Hepatocyte (in vitro differentiated cells): ENCODE measurements around the gene EIF2D. TPM values are rescaled to one million over a fixed set of nuclear protein-coding genes. Genes with fewer than 3 reads are reported as not detected.
"Not testable (repeated sequence)": the region's sequence is repeated elsewhere in the genome, so short reads cannot be mapped to it uniquely, and the experiment has no call there.

ENCODE experiments used
- DNase-seq: peaks from one replicate; pipeline ENCODE4 v3.0.0-alpha.2; 2016; ENCODE audit warnings: low spot score
- H2AFZ ChIP-seq: fragments of 200-600 bp; sonication (generic); 2 replicates; pipeline ENCODE4 v1.6.0; 2016; ENCODE audit warnings: antibody characterized with exemption, mild to moderate bottlenecking
- H3K27ac ChIP-seq: fragments of 200-600 bp; sonication (generic); 2 replicates; pipeline ENCODE4 v1.5.1; 2016; ENCODE audit warnings: mild to moderate bottlenecking
- H3K27me3 ChIP-seq: fragments of 200-600 bp; sonication (generic); 2 replicates; pipeline ENCODE4 v1.6.1; 2016
- H3K36me3 ChIP-seq: fragments of 200-600 bp; sonication (generic); replicated peaks from 2 replicates; pipeline ENCODE4 v1.5.1; 2016; ENCODE audit warnings: low read depth; ENCODE audit not compliant: insufficient read depth
- H3K4me1 ChIP-seq: fragments of 200-600 bp; sonication (generic); 2 replicates; pipeline ENCODE4 v1.5.1; 2016; ENCODE audit warnings: mild to moderate bottlenecking, moderate library complexity; ENCODE audit not compliant: insufficient read depth
- H3K4me2 ChIP-seq: fragments of 200-600 bp; sonication (generic); 2 replicates; pipeline ENCODE4 v1.6.0; 2016
- H3K4me3 ChIP-seq: fragments of 200-600 bp; sonication (generic); 2 replicates; pipeline ENCODE4 v1.5.1; 2016; ENCODE audit warnings: mild to moderate bottlenecking
- H3K79me2 ChIP-seq: fragments of 200-600 bp; sonication (generic); 2 replicates; pipeline ENCODE4 v1.6.0; 2017; ENCODE audit warnings: mild to moderate bottlenecking
- H3K9me2 ChIP-seq: fragments of 200-600 bp; sonication (generic); replicated peaks from 2 replicates; pipeline ENCODE4 v1.6.0; 2017; ENCODE audit warnings: mild to moderate bottlenecking; ENCODE audit not compliant: insufficient read depth
- H3K9me3 ChIP-seq: fragments of 200-600 bp; sonication (generic); 2 replicates; pipeline ENCODE4 v1.5.1; 2016; ENCODE audit warnings: low read depth, mild to moderate bottlenecking
- H4K20me1 ChIP-seq: fragments of 200-600 bp; sonication (generic); 2 replicates; pipeline ENCODE4 v1.6.0; 2016; ENCODE audit warnings: mild to moderate bottlenecking; ENCODE audit not compliant: insufficient read depth, poor library complexity, severe bottlenecking
- CTCF ChIP-seq: fragments of 200-600 bp; sonication (generic); IDR thresholded peaks from 2 replicates; pipeline ENCODE4 v1.5.1; 2016; ENCODE audit warnings: antibody characterized with exemption, mild to moderate bottlenecking; ENCODE audit not compliant: poor library complexity
- EZH2 ChIP-seq: fragments of 200-600 bp; sonication (generic); IDR thresholded peaks from 2 replicates; pipeline ENCODE4 v1.6.1; 2016; ENCODE audit warnings: antibody characterized with exemption, mild to moderate bottlenecking, borderline replicate concordance
- EZH2phosphoT487 ChIP-seq: fragments of 200-600 bp; sonication (generic); IDR thresholded peaks from one replicate; pipeline ENCODE4 v1.6.1; 2018; ENCODE audit warnings: antibody characterized with exemption, mild to moderate bottlenecking, low read depth, moderate library complexity; ENCODE audit not compliant: unreplicated experiment, severe bottlenecking
- WGBS: methylation state at CpG from one replicate; pipeline ENCODE4 v1.1.6; 2016; ENCODE audit warnings: low lambda C conversion rate; ENCODE audit errors: missing lambda C conversion rate; 5-methylcytosine and 5-hydroxymethylcytosine counted together
- polyA plus RNA-seq: library from polyadenylated mRNA; unstranded; fragments of >200 nt; fragmentation: Nextera tagmentation; extraction: Ambion mirVana; gene quantifications from 2 replicates; pipeline ENCODE4 v1.2.1, GENCODE V29; 2016
- total RNA-seq: library from RNA; depleted of rRNA; stranded (reverse); fragments of >200 nt; gene quantifications from 2 replicates; pipeline ENCODE4 v1.2.3, GENCODE V29; 2014

EIF2D gene
- total and polyA plus RNA-seq, 2 experiments from 2014 or later: 27.7 to 40.4 TPM

GRCh38 chr1:206643118-206643698, 30.9 kb upstream of the EIF2D start:
- WGBS: 87% methylated on average over 3 of the region's 3 CpGs
- H3K79me2 ChIP-seq: no peaks in the 10 kb centered on the region
- TF ChIP-seq CTCF: no peak

GRCh38 chr1:206642074-206642473, 29.8 kb upstream of the EIF2D start:
- not testable (repeated sequence) for H3K27ac ChIP-seq, H4K20me1 ChIP-seq, H3K9me2 ChIP-seq, H3K27me3 ChIP-seq, H3K4me3 ChIP-seq, H3K9me3 ChIP-seq, H2AFZ ChIP-seq, DNase-seq, H3K4me1 ChIP-seq, H3K79me2 ChIP-seq, H3K4me2 ChIP-seq, H3K36me3 ChIP-seq
- WGBS: 100% methylated on average over 2 of the region's 2 CpGs

More at GRCh38 chr1:206643118-206643698, 30.9 kb upstream of the EIF2D start:
- Histone ChIP-seq H3K27me3 (no peaks in the 10 kb centered on the region), H3K36me3 (no peaks in the 10 kb centered on the region), H3K4me1 (no peaks in the 10 kb centered on the region), H3K4me2 (no peak overlapping the region), H2AFZ (no peak overlapping the region), H3K4me3 (no peak overlapping the region), H4K20me1 (no peaks in the 10 kb centered on the region), H3K27ac (no peak overlapping the region), H3K9me3 (no peaks in the 10 kb centered on the region), H3K9me2 (no peaks in the 10 kb centered on the region)
- no peak for DNase-seq

- Histone ChIP-seq H3K4me1 (peaks cover 11% of the 10 kb centered on the region), H4K20me1 (no peaks in the 10 kb centered on the region), H2AFZ (no peak overlapping the region), H3K27ac (no peak overlapping the region), H3K79me2 (no peaks in the 10 kb centered on the region), H3K36me3 (no peaks in the 10 kb centered on the region), H3K4me2 (no peak overlapping the region), H3K27me3 (peaks cover 19% of the 10 kb centered on the region), H3K9me2 (no peaks in the 10 kb centered on the region), H3K4me3 (no peak overlapping the region), H3K9me3 (no peaks in the 10 kb centered on the region)
- TF ChIP-seq EZH2phosphoT487: no peak
- no peak for TF ChIP-seq CTCF
- TF ChIP-seq EZH2: no peak
- DNase-seq: no peak
These were observed 25.3 kb upstream of the EIF2D start for GRCh38 chr1:206637605-206638004.

- Histone ChIP-seq H3K79me2 (no peaks in the 10 kb centered on the region), H3K9me3 (no peaks in the 10 kb centered on the region), H3K9me2 (no peaks in the 10 kb centered on the region), H3K27ac (no peak overlapping the region), H3K4me2 (peak overlapping the region; percentile 81), H3K4me1 (peaks cover 11% of the 10 kb centered on the region), H3K27me3 (peaks cover 19% of the 10 kb centered on the region), H4K20me1 (no peaks in the 10 kb centered on the region), H3K4me3 (no peak overlapping the region), H2AFZ (no peak overlapping the region), H3K36me3 (no peaks in the 10 kb centered on the region)
- no peak for DNase-seq
- 49% methylated on average over 4 of the region's 4 CpGs for WGBS
- TF ChIP-seq EZH2phosphoT487 (no peak), EZH2 (no peak), CTCF (no peak)
These were observed 24.4 kb upstream of the EIF2D start for GRCh38 chr1:206636671-206637070.
